ENCODE results near the gene C13orf42. TPM values are rescaled to one million over a fixed set of nuclear protein-coding genes. Genes with fewer than 3 reads are reported as not detected.
"Not testable (repeated sequence)": the region's sequence is repeated elsewhere in the genome, so short reads cannot be mapped to it uniquely, and the experiment has no call there.

The C13orf42 gene
- total RNA-seq, 3 donors from 2014 or later, result not detected

- Histone ChIP-seq H3K4me1 (ENCODE audit: low read depth) (no peaks in the 10 kb centered on the region), H3K4me3 (no peak overlapping the region), H3K36me3 (ENCODE audit: low read depth) (no peaks in the 10 kb centered on the region), H3K9me3 (no peaks in the 10 kb centered on the region)
- no peak for ATAC-seq
- intact Hi-C loops (cut with DNase I, micrococcal nuclease), result no loop called here
- DNase-seq, result no peak
- no peak for TF ChIP-seq CTCF (IDR thresholded peaks at IDR 0.05)
These were observed 25.4 kb upstream of the C13orf42 start for GRCh38 chr13:51136276-51136980.

GRCh38 chr13:51134763-51135365 lies 23.8 kb upstream of the C13orf42 start:
- intact Hi-C loops (cut with DNase I, micrococcal nuclease), result no loop called here
- TF ChIP-seq CTCF (IDR thresholded peaks at IDR 0.05), result no peak

GRCh38 chr13:51130348-51130747 lies 19.3 kb upstream of the C13orf42 start:
- ATAC-seq, result no peak
- no peaks in the 10 kb centered on the region for H3K4me1 ChIP-seq (ENCODE audit: low read depth)
- H3K4me3 ChIP-seq, result no peak overlapping the region
- H3K9me3 ChIP-seq, result peaks cover 7% of the 10 kb centered on the region
- TF ChIP-seq CTCF (IDR thresholded peaks at IDR 0.05), result no peak
- intact Hi-C loops (cut with DNase I, micrococcal nuclease), result no loop called here
- DNase-seq, result no peak
- H3K36me3 ChIP-seq (ENCODE audit: low read depth), result no peaks in the 10 kb centered on the region

More at GRCh38 chr13:51134763-51135365, 23.8 kb upstream of the C13orf42 start:
- DNase-seq, result no peak
- Histone ChIP-seq H3K4me3 (no peak overlapping the region), H3K4me1 (ENCODE audit: low read depth) (no peaks in the 10 kb centered on the region), H3K36me3 (ENCODE audit: low read depth) (no peaks in the 10 kb centered on the region), H3K9me3 (peaks cover 7% of the 10 kb centered on the region)
- ATAC-seq, result no peak

- intact Hi-C loops (cut with DNase I, micrococcal nuclease), result loop anchor here in 1 of 2 donors (10.0 kb wide), 1 partner anchor 159 kb away; no protein-coding TSS in a partner anchor
- DNase-seq (peak in 2 of 3 donors; percentile 36 to 57), ATAC-seq (peak; percentile 87)
- no peaks in the 10 kb centered on the region for H3K4me1 ChIP-seq (ENCODE audit: low read depth)
- TF ChIP-seq CTCF (IDR thresholded peaks at IDR 0.05), result peak; percentile 63
- peaks cover 3% of the 10 kb centered on the region for H3K9me3 ChIP-seq
- H3K4me3 ChIP-seq, result no peak overlapping the region
- H3K36me3 ChIP-seq (ENCODE audit: low read depth), result no peaks in the 10 kb centered on the region
These were observed 14.6 kb upstream of the C13orf42 start for GRCh38 chr13:51125495-51126226.

GRCh38 chr13:51122868-51123566 lies 11.9 kb upstream of the C13orf42 start:
- Histone ChIP-seq H3K36me3 (ENCODE audit: low read depth) (no peaks in the 10 kb centered on the region), H3K4me3 (no peak overlapping the region), H3K4me1 (ENCODE audit: low read depth) (no peaks in the 10 kb centered on the region), H3K9me3 (no peaks in the 10 kb centered on the region)
- no peak for TF ChIP-seq CTCF (IDR thresholded peaks at IDR 0.05)
- intact Hi-C loops (cut with DNase I, micrococcal nuclease), result loop anchor here in 1 of 2 donors (10.0 kb wide), 1 partner anchor 162 kb away; no protein-coding TSS in a partner anchor
- no peak for DNase-seq
- peak; percentile 32 for ATAC-seq

- not testable (repeated sequence) for H3K36me3 ChIP-seq (ENCODE audit: low read depth); H3K9me3 ChIP-seq; H3K4me1 ChIP-seq (ENCODE audit: low read depth); H3K4me3 ChIP-seq
- ATAC-seq, result peak; percentile 36
- intact Hi-C loops (cut with DNase I, micrococcal nuclease), result loop anchor here in 1 of 2 donors (10.0 kb wide), 1 partner anchor 164 kb away; no protein-coding TSS in a partner anchor
- DNase-seq, result peak in 1 of 3 donors; percentile 37
These were observed 9.8 kb upstream of the C13orf42 start for GRCh38 chr13:51120873-51121272.
